GM23338 (cell line): ENCODE results near the gene LAMC3. TPM values are rescaled to one million over a fixed set of nuclear protein-coding genes. Genes with fewer than 3 reads are reported as not detected.

Experiments used
- ATAC-seq: fragments of 200-7000 bp; cut with Tn5 transposase; 3 replicates; pipeline ENCODE4 v1.9.1; 2020
- DNase-seq: peaks from one replicate; pipeline ENCODE4 v3.0.0-alpha.2; 2015; ENCODE audit warnings: low spot score
- H2AFZ ChIP-seq: fragments of 200-600 bp; sonication (generic); 2 replicates; pipeline ENCODE4 v1.8.0; 2016; ENCODE audit warnings: antibody characterized with exemption, mild to moderate bottlenecking, moderate library complexity
- H3F3A ChIP-seq: fragments of 200-600 bp; sonication (generic); replicated peaks from 2 replicates; pipeline ENCODE4 v1.8.0; 2017; ENCODE audit warnings: antibody characterized with exemption, mixed run types, low read depth
- H3K27ac ChIP-seq: fragments of 200-600 bp; sonication (generic); 2 replicates; pipeline ENCODE4 v1.6.1; 2016; ENCODE audit warnings: low read depth
- H3K27me3 ChIP-seq: fragments of 200-600 bp; sonication (generic); 2 replicates; pipeline ENCODE4 v1.8.0; 2016; ENCODE audit warnings: mild to moderate bottlenecking, mixed run types, moderate library complexity; ENCODE audit not compliant: insufficient read depth
- H3K36me3 ChIP-seq: fragments of 200-600 bp; sonication (generic); 2 replicates; pipeline ENCODE4 v1.8.0; 2016; ENCODE audit warnings: mild to moderate bottlenecking; ENCODE audit not compliant: insufficient read depth
- H3K4me1 ChIP-seq: fragments of 200-600 bp; sonication (generic); 2 replicates; pipeline ENCODE4 v1.8.0; 2016; ENCODE audit warnings: mild to moderate bottlenecking, moderate library complexity; ENCODE audit not compliant: insufficient read depth
- H3K4me2 ChIP-seq: fragments of 200-600 bp; sonication (generic); 2 replicates; pipeline ENCODE4 v1.7.1; 2017; ENCODE audit warnings: mixed run types
- H3K4me3 ChIP-seq: fragments of 200-600 bp; sonication (generic); 2 replicates; pipeline ENCODE4 v1.6.1; 2016; ENCODE audit warnings: mixed run types
- H3K79me2 ChIP-seq: fragments of 200-600 bp; sonication (generic); replicated peaks from 2 replicates; pipeline ENCODE4 v1.8.0; 2017; ENCODE audit warnings: mild to moderate bottlenecking; ENCODE audit not compliant: insufficient read depth
- H3K9me2 ChIP-seq: fragments of 200-600 bp; sonication (generic); 2 replicates; pipeline ENCODE4 v1.8.0; 2017; ENCODE audit not compliant: insufficient read depth
- H4K20me1 ChIP-seq: fragments of 200-600 bp; sonication (generic); replicated peaks from 2 replicates; pipeline ENCODE4 v1.8.0; 2017; ENCODE audit warnings: mild to moderate bottlenecking; ENCODE audit not compliant: insufficient read depth
- H3K27ac Mint-ChIP-seq: 2 replicates; pipeline ENCODE4 v1.8.0; 2020; ENCODE audit warnings: inconsistent platforms, mild to moderate bottlenecking, moderate library complexity, mixed read lengths
- H3K27me3 Mint-ChIP-seq: 3 replicates; pipeline ENCODE4 v1.8.0; 2022; ENCODE audit warnings: low read depth, mild to moderate bottlenecking, moderate library complexity, mixed read lengths, inconsistent platforms; ENCODE audit not compliant: insufficient read depth, poor library complexity
- H3K36me3 Mint-ChIP-seq: 3 replicates; pipeline ENCODE4 v1.8.0; 2021; ENCODE audit warnings: low read depth, mild to moderate bottlenecking, inconsistent platforms, moderate library complexity, mixed read lengths
- H3K4me1 Mint-ChIP-seq: 3 replicates; pipeline ENCODE4 v1.8.0; 2020; ENCODE audit warnings: mild to moderate bottlenecking, inconsistent platforms, mixed read lengths
- H3K4me3 Mint-ChIP-seq: 3 replicates; pipeline ENCODE4 v1.8.0; 2021; ENCODE audit warnings: moderate library complexity, mild to moderate bottlenecking, inconsistent platforms, mixed read lengths
- H3K9me3 Mint-ChIP-seq: 3 replicates; pipeline ENCODE4 v1.8.0; 2020; ENCODE audit warnings: moderate library complexity, mild to moderate bottlenecking, inconsistent platforms, mixed read lengths
- CREB1 ChIP-seq: fragments of 250-450 bp; sonication (Bioruptor Pico); IDR thresholded peaks from 2 replicates; pipeline ENCODE4 v1.5.0; 2020; ENCODE audit warnings: low read depth, mild to moderate bottlenecking, moderate library complexity
- EZH2 ChIP-seq: fragments of 200-600 bp; sonication (generic); IDR thresholded peaks from one replicate; pipeline ENCODE4 v1.8.0; 2017; ENCODE audit warnings: antibody characterized with exemption, mild to moderate bottlenecking, low read depth; ENCODE audit not compliant: unreplicated experiment
- EZH2phosphoT487 ChIP-seq: fragments of 200-600 bp; sonication (generic); IDR thresholded peaks from one replicate; pipeline ENCODE4 v1.8.1; 2018; ENCODE audit warnings: antibody characterized with exemption; ENCODE audit not compliant: unreplicated experiment
- JUNB ChIP-seq: IDR thresholded peaks from one replicate; pipeline ENCODE4 v1.6.1; 2016; ENCODE audit warnings: antibody characterized with exemption; ENCODE audit not compliant: unreplicated experiment
- NANOG ChIP-seq: IDR thresholded peaks from 2 replicates; pipeline ENCODE4 v1.6.1; 2016; ENCODE audit warnings: antibody characterized with exemption, borderline replicate concordance
- POLR2AphosphoS5 ChIP-seq: IDR thresholded peaks from 2 replicates; pipeline ENCODE4 v1.6.1; 2016; ENCODE audit warnings: antibody characterized with exemption, low read depth
- STAT1 ChIP-seq: IDR thresholded peaks from one replicate; pipeline ENCODE4 v1.6.1; 2016; ENCODE audit warnings: antibody characterized with exemption; ENCODE audit not compliant: unreplicated experiment
- ZNF114 ChIP-seq: fragments of 250-450 bp; sonication (Bioruptor Pico); IDR thresholded peaks from 2 replicates; pipeline ENCODE4 v1.5.0; 2020; ENCODE audit warnings: mild to moderate bottlenecking, moderate library complexity
- ZNF331 ChIP-seq: fragments of 250-450 bp; sonication (Bioruptor Pico); IDR thresholded peaks from 2 replicates; pipeline ENCODE4 v1.5.0; 2020; ENCODE audit warnings: low read depth, mild to moderate bottlenecking, moderate library complexity
- polyA plus RNA-seq: library from polyadenylated mRNA; unstranded; fragments of >200 nt; fragmentation: Nextera tagmentation; extraction: Ambion mirVana; gene quantifications from 2 replicates; pipeline ENCODE4 v1.2.1, GENCODE V29; 2016
- total RNA-seq: library from RNA; depleted of rRNA; stranded (reverse); fragments of >200 nt; shearing (Covaris generic); gene quantifications from 2 replicates; pipeline ENCODE4 v1.2.3, GENCODE V29; 2014
- TF ChIP-seq, protein P1 (sequence below), 2 experiments: fragments of 200-600 bp in 1 of 2; sonication (generic) in 1 of 2; conservative IDR thresholded peaks; 2 replicates each; pipeline versions ENCODE4 v1.5.1 to v1.6.1; 2016 to 2017; ENCODE audit warnings: antibody characterized with exemption in 2 of 2, low read depth in 2 of 2, mild to moderate bottlenecking in 2 of 2, moderate library complexity in 1 of 2
- TF ChIP-seq, protein P2 (sequence below): IDR thresholded peaks from 2 replicates; pipeline ENCODE4 v1.6.1; 2016; ENCODE audit warnings: antibody characterized with exemption
- TF ChIP-seq, protein P3 (sequence below): fragments of 250-450 bp; sonication (Bioruptor Pico); IDR thresholded peaks from 2 replicates; pipeline ENCODE4 v1.5.0; 2020; ENCODE audit warnings: mild to moderate bottlenecking, moderate library complexity
- TF ChIP-seq, protein P4 (sequence below): IDR thresholded peaks from one replicate; pipeline ENCODE4 v1.6.1; 2018; ENCODE audit warnings: antibody characterized with exemption; ENCODE audit not compliant: unreplicated experiment

Gene LAMC3
- total and polyA plus RNA-seq, 2 experiments from 2014 or later = 9.0 to 27.4 TPM

DNA sequence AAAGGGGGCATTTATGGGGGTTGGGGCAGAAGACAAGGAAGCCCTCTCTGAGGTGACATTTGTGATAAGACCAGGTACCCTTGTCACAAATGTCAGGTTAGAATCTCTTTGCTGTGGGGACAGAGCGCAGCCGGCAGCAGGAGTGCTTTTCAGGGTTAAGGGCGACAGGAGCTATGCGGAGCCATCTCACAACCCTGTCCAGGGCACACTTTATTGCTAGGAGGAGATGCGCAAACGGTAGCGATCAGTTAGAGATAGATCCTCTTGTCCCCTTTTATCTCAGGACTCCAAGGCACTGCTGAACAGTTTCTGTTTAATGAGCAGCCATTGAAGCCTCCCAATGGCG, 438 bp upstream of the LAMC3 start:
- Histone ChIP-seq H3K36me3 (no peaks in the 10 kb centered on the region), H3K9me2 (no peaks in the 10 kb centered on the region), H3F3A (no peaks in the 10 kb centered on the region; the same call in 1 of the 2 replicates), H4K20me1 (no peaks in the 10 kb centered on the region; the same call in 1 of the 2 replicates), H3K4me3 (peak overlapping the region; percentile 56), H3K4me2 (peak overlapping the region; percentile 80), H3K79me2 (peaks cover 19% of the 10 kb centered on the region), H3K4me1 (peaks cover 26% of the 10 kb centered on the region), H3K27ac (no peak overlapping the region), H3K27me3 (peaks cover 12% of the 10 kb centered on the region), H2AFZ (peak overlapping the region; percentile 96; the same call in 1 of the 2 replicates)
- H3K9me3 Mint-ChIP-seq = peaks cover 3% of the 10 kb centered on the region; the same call in 1 of the 3 replicates
- H3K4me1 Mint-ChIP-seq = peaks cover 21% of the 10 kb centered on the region
- no peaks in the 10 kb centered on the region for H3K36me3 Mint-ChIP-seq
- ATAC-seq = peak; percentile 4; the same call in 1 of the 3 replicates
- TF ChIP-seq STAT1 (no peak), EZH2phosphoT487 (no peak), ZNF331 (no peak), CREB1 (no peak), EZH2 (no peak), JUNB (no peak), ZNF114 (CRISPR knock-in tag) (no peak), POLR2AphosphoS5 (no peak), NANOG (no peak)
- TF ChIP-seq, protein P1, sequence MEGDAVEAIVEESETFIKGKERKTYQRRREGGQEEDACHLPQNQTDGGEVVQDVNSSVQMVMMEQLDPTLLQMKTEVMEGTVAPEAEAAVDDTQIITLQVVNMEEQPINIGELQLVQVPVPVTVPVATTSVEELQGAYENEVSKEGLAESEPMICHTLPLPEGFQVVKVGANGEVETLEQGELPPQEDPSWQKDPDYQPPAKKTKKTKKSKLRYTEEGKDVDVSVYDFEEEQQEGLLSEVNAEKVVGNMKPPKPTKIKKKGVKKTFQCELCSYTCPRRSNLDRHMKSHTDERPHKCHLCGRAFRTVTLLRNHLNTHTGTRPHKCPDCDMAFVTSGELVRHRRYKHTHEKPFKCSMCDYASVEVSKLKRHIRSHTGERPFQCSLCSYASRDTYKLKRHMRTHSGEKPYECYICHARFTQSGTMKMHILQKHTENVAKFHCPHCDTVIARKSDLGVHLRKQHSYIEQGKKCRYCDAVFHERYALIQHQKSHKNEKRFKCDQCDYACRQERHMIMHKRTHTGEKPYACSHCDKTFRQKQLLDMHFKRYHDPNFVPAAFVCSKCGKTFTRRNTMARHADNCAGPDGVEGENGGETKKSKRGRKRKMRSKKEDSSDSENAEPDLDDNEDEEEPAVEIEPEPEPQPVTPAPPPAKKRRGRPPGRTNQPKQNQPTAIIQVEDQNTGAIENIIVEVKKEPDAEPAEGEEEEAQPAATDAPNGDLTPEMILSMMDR (conservative IDR thresholded peaks at IDR 0.05; ENCODE audit: low read depth in 2 of 2) = no peak
- TF ChIP-seq, protein P2, sequence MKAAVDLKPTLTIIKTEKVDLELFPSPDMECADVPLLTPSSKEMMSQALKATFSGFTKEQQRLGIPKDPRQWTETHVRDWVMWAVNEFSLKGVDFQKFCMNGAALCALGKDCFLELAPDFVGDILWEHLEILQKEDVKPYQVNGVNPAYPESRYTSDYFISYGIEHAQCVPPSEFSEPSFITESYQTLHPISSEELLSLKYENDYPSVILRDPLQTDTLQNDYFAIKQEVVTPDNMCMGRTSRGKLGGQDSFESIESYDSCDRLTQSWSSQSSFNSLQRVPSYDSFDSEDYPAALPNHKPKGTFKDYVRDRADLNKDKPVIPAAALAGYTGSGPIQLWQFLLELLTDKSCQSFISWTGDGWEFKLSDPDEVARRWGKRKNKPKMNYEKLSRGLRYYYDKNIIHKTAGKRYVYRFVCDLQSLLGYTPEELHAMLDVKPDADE = no peak
- TF ChIP-seq, protein P3, sequence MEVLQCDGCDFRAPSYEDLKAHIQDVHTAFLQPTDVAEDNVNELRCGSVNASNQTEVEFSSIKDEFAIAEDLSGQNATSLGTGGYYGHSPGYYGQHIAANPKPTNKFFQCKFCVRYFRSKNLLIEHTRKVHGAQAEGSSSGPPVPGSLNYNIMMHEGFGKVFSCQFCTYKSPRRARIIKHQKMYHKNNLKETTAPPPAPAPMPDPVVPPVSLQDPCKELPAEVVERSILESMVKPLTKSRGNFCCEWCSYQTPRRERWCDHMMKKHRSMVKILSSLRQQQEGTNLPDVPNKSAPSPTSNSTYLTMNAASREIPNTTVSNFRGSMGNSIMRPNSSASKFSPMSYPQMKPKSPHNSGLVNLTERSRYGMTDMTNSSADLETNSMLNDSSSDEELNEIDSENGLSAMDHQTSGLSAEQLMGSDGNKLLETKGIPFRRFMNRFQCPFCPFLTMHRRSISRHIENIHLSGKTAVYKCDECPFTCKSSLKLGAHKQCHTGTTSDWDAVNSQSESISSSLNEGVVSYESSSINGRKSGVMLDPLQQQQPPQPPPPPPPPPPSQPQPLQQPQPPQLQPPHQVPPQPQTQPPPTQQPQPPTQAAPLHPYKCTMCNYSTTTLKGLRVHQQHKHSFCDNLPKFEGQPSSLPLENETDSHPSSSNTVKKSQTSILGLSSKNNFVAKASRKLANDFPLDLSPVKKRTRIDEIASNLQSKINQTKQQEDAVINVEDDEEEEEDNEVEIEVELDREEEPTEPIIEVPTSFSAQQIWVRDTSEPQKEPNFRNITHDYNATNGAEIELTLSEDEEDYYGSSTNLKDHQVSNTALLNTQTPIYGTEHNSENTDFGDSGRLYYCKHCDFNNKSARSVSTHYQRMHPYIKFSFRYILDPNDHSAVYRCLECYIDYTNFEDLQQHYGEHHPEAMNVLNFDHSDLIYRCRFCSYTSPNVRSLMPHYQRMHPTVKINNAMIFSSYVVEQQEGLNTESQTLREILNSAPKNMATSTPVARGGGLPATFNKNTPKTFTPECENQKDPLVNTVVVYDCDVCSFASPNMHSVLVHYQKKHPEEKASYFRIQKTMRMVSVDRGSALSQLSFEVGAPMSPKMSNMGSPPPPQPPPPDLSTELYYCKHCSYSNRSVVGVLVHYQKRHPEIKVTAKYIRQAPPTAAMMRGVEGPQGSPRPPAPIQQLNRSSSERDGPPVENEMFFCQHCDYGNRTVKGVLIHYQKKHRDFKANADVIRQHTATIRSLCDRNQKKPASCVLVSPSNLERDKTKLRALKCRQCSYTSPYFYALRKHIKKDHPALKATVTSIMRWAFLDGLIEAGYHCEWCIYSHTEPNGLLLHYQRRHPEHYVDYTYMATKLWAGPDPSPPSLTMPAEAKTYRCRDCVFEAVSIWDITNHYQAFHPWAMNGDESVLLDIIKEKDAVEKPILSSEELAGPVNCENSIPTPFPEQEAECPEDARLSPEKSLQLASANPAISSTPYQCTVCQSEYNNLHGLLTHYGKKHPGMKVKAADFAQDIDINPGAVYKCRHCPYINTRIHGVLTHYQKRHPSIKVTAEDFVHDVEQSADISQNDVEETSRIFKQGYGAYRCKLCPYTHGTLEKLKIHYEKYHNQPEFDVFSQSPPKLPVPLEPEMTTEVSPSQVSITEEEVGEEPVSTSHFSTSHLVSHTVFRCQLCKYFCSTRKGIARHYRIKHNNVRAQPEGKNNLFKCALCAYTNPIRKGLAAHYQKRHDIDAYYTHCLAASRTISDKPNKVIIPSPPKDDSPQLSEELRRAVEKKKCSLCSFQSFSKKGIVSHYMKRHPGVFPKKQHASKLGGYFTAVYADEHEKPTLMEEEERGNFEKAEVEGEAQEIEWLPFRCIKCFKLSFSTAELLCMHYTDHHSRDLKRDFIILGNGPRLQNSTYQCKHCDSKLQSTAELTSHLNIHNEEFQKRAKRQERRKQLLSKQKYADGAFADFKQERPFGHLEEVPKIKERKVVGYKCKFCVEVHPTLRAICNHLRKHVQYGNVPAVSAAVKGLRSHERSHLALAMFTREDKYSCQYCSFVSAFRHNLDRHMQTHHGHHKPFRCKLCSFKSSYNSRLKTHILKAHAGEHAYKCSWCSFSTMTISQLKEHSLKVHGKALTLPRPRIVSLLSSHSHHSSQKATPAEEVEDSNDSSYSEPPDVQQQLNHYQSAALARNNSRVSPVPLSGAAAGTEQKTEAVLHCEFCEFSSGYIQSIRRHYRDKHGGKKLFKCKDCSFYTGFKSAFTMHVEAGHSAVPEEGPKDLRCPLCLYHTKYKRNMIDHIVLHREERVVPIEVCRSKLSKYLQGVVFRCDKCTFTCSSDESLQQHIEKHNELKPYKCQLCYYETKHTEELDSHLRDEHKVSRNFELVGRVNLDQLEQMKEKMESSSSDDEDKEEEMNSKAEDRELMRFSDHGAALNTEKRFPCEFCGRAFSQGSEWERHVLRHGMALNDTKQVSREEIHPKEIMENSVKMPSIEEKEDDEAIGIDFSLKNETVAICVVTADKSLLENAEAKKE (CRISPR knock-in tag) = no peak
- TF ChIP-seq, protein P4, sequence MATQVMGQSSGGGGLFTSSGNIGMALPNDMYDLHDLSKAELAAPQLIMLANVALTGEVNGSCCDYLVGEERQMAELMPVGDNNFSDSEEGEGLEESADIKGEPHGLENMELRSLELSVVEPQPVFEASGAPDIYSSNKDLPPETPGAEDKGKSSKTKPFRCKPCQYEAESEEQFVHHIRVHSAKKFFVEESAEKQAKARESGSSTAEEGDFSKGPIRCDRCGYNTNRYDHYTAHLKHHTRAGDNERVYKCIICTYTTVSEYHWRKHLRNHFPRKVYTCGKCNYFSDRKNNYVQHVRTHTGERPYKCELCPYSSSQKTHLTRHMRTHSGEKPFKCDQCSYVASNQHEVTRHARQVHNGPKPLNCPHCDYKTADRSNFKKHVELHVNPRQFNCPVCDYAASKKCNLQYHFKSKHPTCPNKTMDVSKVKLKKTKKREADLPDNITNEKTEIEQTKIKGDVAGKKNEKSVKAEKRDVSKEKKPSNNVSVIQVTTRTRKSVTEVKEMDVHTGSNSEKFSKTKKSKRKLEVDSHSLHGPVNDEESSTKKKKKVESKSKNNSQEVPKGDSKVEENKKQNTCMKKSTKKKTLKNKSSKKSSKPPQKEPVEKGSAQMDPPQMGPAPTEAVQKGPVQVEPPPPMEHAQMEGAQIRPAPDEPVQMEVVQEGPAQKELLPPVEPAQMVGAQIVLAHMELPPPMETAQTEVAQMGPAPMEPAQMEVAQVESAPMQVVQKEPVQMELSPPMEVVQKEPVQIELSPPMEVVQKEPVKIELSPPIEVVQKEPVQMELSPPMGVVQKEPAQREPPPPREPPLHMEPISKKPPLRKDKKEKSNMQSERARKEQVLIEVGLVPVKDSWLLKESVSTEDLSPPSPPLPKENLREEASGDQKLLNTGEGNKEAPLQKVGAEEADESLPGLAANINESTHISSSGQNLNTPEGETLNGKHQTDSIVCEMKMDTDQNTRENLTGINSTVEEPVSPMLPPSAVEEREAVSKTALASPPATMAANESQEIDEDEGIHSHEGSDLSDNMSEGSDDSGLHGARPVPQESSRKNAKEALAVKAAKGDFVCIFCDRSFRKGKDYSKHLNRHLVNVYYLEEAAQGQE = no peak
- DNase-seq = no peak
- H3K27ac Mint-ChIP-seq = no peak overlapping the region
- H3K4me3 Mint-ChIP-seq = peak overlapping the region; percentile 65
- H3K27me3 Mint-ChIP-seq = peaks cover 27% of the 10 kb centered on the region
